Dendritic cell treated with granulocyte-macrophage colony-stimulating factor and Interleukin-4, amounts not matched to agents 40 ng/mL and 50 ng/mL, for 4 days (primary cell): Measurements from ENCODE around the gene PARP12.

Source experiments
- H3K27ac Mint-ChIP-seq: one replicate; pipeline ENCODE4 v1.8.0; 2022; ENCODE audit warnings: mild to moderate bottlenecking, mixed read lengths
- H3K27me3 Mint-ChIP-seq: one replicate; pipeline ENCODE4 v1.8.0; 2022; ENCODE audit warnings: mild to moderate bottlenecking, mixed read lengths
- H3K36me3 Mint-ChIP-seq: one replicate; pipeline ENCODE4 v1.8.0; 2022; ENCODE audit warnings: low read depth, mixed read lengths
- H3K4me1 Mint-ChIP-seq: one replicate; pipeline ENCODE4 v1.8.0; 2022; ENCODE audit warnings: low read depth, mixed read lengths
- H3K4me3 Mint-ChIP-seq: one replicate; pipeline ENCODE4 v1.8.0; 2022; ENCODE audit warnings: mild to moderate bottlenecking, moderate library complexity, mixed read lengths
- H3K9me3 Mint-ChIP-seq: one replicate; pipeline ENCODE4 v1.8.0; 2022; ENCODE audit warnings: mixed read lengths
- intact Hi-C: fragments of 100-400 bp; cut with micrococcal nuclease; formaldehyde crosslinking; loops from one replicate; pipeline ENCODE4 v1.15.0; 2022

Gene PARP12

DNA sequence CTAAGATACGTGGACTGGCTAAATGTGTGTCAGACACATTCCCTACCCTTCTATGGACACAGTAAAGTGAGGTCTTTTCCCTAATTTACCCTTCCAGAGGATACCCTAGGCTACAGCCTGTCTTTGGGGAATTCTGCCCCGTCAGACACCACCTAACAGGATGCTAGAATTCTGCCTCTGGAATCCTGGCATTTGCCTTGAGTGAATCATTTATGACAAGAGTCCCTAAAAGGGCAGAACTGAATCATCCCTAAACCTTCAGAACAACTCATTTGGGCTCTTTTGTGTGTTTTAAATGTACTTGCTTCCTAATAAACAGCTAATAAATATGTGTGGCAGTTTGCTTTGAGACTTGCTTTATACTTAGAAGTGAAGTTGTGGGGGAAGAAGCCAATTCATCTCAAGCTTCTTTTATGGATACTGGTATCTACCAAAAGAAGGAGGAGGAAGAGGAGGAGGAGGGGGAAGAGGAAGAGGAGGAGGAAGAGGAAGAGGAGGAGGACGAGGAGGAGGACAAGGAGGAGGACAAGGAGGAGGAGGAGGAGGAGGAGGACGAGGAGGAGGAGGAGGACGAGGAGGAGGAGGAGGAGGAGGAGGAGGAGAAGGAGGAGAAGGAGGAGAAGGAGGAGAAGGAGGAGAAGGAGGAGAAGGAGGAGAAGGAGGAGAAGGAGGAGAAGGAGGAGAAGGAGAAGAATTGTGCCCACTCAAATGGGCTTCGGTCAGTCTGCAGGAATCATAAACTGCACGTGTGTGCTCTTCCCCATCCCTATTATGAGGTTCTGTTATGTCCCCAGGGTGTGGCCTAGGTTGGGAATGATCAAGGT lies 27.1 kb downstream of the PARP12 start:
- Mint-ChIP-seq H3K36me3 (peaks cover 99% of the 10 kb centered on the region), H3K9me3 (no peaks in the 10 kb centered on the region), H3K27me3 (no peaks in the 10 kb centered on the region), H3K4me1 (peaks cover 53% of the 10 kb centered on the region), H3K4me3 (peak overlapping the region; percentile 17), H3K27ac (peak overlapping the region; percentile 48)
- intact Hi-C loops, result no loop called here

DNA sequence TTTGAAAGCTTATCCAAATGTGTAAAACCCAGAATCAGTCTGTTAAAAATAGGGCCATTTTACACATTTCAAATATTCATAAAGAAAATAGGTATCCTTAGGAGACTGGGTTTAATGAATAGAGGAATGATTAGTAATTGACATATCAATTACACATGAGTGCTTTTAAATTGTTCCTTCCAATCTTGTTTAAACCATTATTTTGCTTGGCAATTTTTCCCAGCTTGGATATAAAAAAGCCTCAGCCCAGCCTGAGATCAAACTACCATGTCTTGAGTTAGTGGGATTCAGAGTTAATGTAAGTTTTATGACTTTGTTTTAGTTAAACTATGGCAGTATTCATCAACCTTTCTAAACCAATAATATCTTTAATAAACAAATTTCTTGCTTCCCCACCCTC lies 28.3 kb downstream of the PARP12 start:
- intact Hi-C loops, result no loop called here
- peaks cover 55% of the 10 kb centered on the region for H3K4me1 Mint-ChIP-seq
- H3K27me3 Mint-ChIP-seq, result no peaks in the 10 kb centered on the region
- H3K36me3 Mint-ChIP-seq, result peaks cover 99% of the 10 kb centered on the region
- H3K4me3 Mint-ChIP-seq, result no peak overlapping the region
- no peak overlapping the region for H3K27ac Mint-ChIP-seq
- H3K9me3 Mint-ChIP-seq, result no peaks in the 10 kb centered on the region

DNA sequence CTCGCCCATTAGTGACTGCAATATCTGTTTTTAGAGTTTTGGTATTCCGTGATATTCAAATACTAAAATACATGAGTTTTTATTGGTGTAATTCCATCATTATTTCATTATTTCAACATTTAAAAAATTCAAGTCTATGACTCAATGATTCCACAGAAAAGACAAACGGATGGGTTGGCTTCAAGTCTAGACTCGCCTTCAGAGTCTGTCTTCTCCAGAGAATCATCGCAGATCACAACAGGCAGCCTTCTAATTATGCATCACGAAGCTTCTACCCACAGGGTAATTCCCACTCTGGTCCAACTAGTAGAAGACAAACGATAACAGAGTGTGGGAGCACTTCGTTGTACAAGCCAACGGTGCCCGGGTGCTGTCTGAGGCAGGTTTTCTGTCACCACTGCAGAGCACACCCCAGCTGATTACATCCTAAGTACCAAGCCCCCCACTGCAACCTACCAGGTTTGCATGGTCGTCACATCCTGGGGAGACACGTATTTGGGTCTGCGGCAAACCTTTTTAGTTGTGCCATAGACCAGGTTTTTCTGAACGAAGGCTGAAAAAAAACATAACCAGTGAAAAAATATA lies 28.9 kb downstream of the PARP12 start:
- peaks cover 50% of the 10 kb centered on the region for H3K4me1 Mint-ChIP-seq
- H3K27me3 Mint-ChIP-seq, result no peaks in the 10 kb centered on the region
- no peak overlapping the region for H3K27ac Mint-ChIP-seq
- H3K9me3 Mint-ChIP-seq, result no peaks in the 10 kb centered on the region
- H3K36me3 Mint-ChIP-seq, result peaks cover 99% of the 10 kb centered on the region
- intact Hi-C loops, result no loop called here
- no peak overlapping the region for H3K4me3 Mint-ChIP-seq

DNA sequence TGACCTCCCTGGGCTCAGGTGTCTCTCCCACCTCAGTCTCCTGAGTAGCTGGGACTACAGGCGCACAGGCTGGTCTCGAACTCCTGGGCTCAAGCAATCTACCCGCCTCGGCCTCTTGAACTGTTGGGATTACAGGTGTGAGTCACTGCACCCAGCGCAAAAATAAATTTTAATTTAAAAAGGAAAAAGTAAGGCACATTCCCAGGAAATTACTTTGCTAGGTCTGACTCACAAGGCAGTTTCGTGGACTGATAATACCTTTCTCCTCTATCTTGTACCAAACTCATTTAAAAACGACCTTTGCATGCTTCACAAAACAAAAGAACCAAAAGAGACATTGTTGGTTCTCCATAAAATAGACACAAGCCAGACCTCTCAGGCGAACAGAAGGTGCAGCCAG lies 29.7 kb downstream of the PARP12 start:
- H3K27me3 Mint-ChIP-seq, result no peaks in the 10 kb centered on the region
- peaks cover 99% of the 10 kb centered on the region for H3K36me3 Mint-ChIP-seq
- intact Hi-C loops, result no loop called here
- H3K9me3 Mint-ChIP-seq, result no peaks in the 10 kb centered on the region
- H3K27ac Mint-ChIP-seq, result no peak overlapping the region
- no peak overlapping the region for H3K4me3 Mint-ChIP-seq
- H3K4me1 Mint-ChIP-seq, result peaks cover 45% of the 10 kb centered on the region

DNA sequence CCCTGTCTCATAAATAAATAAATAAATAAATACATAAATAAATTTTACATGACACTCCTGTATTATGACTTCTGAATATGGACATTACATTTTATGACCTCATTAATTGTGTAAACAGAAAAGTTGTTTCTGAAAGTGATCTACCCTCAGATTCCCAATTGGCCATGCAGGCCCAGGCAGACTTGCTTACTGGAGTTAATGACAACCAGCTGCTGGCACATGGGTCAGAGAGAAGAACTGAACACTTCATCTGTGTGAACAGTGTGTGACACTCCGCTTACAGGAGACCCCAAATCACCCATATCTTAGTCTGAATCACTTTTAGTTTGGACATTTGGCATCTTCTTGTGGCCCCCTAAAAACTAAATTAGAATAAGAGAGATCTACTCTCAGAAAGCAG lies 31.4 kb downstream of the PARP12 start:
- intact Hi-C loops, result no loop called here
- H3K27me3 Mint-ChIP-seq, result no peaks in the 10 kb centered on the region
- H3K27ac Mint-ChIP-seq, result no peak overlapping the region
- H3K9me3 Mint-ChIP-seq, result no peaks in the 10 kb centered on the region
- H3K36me3 Mint-ChIP-seq, result peaks cover 99% of the 10 kb centered on the region
- peaks cover 28% of the 10 kb centered on the region for H3K4me1 Mint-ChIP-seq
- no peak overlapping the region for H3K4me3 Mint-ChIP-seq

DNA sequence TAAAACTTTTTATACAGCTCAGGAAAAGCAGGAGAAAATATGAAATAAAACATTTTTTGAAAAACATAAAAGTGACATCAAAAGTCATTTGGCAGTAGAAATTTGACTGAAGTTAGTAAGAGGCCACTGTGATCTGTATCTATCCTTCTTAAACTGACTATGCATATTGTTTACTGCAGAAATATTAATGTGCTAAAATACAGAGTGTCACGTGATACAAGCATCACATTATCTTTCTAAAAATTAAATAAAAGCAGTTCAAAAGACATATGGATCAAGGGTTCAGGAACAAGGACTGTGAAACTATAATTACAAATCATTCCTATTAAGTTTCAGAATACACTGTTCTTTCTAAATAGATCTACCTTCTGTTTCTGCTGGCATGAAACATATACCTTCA lies 33.7 kb downstream of the PARP12 start:
- peaks cover 99% of the 10 kb centered on the region for H3K36me3 Mint-ChIP-seq

DNA sequence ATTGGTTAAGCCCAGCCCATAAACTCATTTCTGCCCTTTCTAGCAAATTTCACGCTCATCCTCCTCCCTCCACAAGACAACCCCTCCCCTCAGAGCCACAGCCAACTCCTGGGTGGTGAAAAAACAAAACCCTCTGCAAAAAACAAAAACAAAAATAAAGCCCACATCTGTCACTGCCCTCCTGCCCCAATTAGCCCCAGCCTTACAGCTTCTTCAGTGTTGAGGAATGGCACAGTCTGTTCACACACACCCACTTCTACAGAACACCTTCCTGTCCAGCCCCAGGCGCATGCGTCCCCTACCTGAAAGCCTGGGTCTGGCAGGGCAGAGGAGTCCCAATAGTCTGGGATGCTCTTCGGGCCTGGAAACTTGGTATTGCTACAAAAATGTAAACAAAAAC lies 34.4 kb downstream of the PARP12 start:
- Mint-ChIP-seq H3K9me3 (no peaks in the 10 kb centered on the region), H3K27ac (no peak overlapping the region), H3K36me3 (peaks cover 99% of the 10 kb centered on the region), H3K4me1 (peaks cover 13% of the 10 kb centered on the region), H3K27me3 (no peaks in the 10 kb centered on the region), H3K4me3 (no peak overlapping the region)
- intact Hi-C loops, result no loop called here

More for the DNA sequence above, 33.7 kb downstream of the PARP12 start:
- no peak overlapping the region for H3K4me3 Mint-ChIP-seq
- no peaks in the 10 kb centered on the region for H3K9me3 Mint-ChIP-seq
- H3K27me3 Mint-ChIP-seq, result no peaks in the 10 kb centered on the region
- H3K4me1 Mint-ChIP-seq, result peaks cover 18% of the 10 kb centered on the region
- intact Hi-C loops, result no loop called here
- H3K27ac Mint-ChIP-seq, result no peak overlapping the region

DNA sequence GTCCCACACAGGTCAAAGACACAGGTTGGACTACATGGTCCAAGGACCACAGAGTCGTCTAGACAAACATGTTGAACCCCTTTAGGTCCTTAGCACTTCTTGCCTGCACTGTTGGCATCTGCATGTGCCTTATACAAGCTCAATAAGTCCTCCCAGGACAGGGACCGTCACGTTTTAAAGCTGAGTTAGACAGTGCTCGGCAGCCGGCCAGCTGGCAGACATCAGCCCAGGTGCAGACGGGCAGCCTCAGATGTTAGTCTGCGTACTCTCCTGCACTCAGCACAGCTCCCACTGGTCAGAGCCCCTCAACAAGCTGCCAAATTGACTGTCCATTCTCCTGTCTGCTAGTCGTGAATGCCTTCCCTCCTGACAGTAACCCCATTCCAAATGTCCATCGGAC lies 34.9 kb downstream of the PARP12 start:
- intact Hi-C loops, result no loop called here
- Mint-ChIP-seq H3K4me3 (no peak overlapping the region), H3K27ac (no peak overlapping the region)

DNA sequence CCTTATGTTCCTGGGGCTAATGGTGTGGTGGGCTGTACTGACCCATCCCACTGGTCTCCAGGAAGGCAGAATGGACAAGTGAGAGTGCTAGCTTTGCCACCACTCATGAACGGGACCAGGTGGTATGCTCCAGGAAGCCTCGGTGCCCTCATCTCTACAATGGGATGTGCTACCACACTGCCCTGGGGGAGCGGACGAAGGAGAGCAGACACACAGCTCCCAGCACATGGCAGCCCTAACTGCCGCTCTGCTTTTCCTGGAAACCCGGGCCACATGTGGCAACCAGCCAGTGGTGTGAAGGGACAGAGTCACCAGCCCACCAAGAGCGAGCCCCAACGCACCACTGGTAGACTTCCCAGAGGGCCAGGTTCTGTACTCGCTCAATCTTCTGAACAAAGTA lies 35.8 kb downstream of the PARP12 start:
- H3K27me3 Mint-ChIP-seq, result no peaks in the 10 kb centered on the region
- peaks cover 8% of the 10 kb centered on the region for H3K4me1 Mint-ChIP-seq
- H3K36me3 Mint-ChIP-seq, result peaks cover 100% of the 10 kb centered on the region
- H3K4me3 Mint-ChIP-seq, result no peak overlapping the region
- no peak overlapping the region for H3K27ac Mint-ChIP-seq
- no peaks in the 10 kb centered on the region for H3K9me3 Mint-ChIP-seq
- intact Hi-C loops, result no loop called here

More for the DNA sequence above, 34.9 kb downstream of the PARP12 start:
- peaks cover 10% of the 10 kb centered on the region for H3K4me1 Mint-ChIP-seq
- no peaks in the 10 kb centered on the region for H3K9me3 Mint-ChIP-seq
- peaks cover 99% of the 10 kb centered on the region for H3K36me3 Mint-ChIP-seq
- no peaks in the 10 kb centered on the region for H3K27me3 Mint-ChIP-seq

DNA sequence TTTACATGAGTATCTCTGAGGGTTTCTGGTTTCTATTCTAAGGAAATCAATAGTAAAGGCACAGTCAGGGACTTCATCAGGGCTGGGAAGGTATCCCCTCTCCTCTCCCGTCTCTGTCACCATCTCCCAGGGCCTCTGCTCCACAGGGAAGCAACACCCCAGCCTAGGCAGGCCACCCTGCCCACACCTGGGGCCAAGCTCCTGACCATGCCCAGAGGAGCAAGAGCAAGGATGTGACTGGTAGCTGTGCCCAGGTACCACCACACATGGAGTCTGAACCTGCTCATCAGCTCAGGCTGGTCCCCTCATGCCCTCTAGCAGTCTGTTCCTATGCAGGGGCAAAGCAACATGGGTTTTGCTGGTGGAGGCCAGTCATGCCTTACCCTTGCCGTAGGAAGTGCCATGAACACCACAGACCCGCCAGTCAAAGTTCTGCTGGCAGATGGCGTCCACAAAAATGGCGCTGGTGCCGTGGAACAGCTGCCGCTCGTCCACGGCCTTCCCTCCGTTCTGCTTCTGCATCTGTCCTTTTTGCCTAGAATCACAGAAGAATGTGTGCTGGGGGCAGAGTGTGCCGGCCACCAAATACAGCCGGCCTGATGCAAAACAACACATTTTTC lies 36.8 kb downstream of the PARP12 start:
- H3K9me3 Mint-ChIP-seq, result no peaks in the 10 kb centered on the region
- no peaks in the 10 kb centered on the region for H3K27me3 Mint-ChIP-seq
- peaks cover 99% of the 10 kb centered on the region for H3K36me3 Mint-ChIP-seq
- H3K27ac Mint-ChIP-seq, result no peak overlapping the region
- H3K4me1 Mint-ChIP-seq, result peaks cover 15% of the 10 kb centered on the region
- H3K4me3 Mint-ChIP-seq, result no peak overlapping the region
- intact Hi-C loops, result no loop called here

DNA sequence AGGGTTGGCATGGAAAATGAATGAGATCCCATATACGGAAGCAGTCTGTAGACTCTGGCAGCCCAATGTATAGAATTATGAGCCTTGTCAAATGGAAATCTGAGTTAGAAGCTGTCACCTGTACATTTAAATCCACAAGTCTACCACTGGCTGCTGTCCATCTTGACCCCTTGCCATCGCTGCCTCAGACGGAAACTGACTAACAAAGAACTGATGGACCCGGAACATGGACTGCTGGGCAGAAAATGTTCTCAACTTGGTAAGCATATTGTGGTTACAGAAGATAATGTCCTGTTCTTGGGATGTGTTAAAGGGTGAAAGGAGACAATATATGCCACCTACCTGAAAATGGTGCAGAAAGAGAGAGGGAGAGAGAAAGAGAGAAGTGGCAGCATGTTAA lies 37.5 kb downstream of the PARP12 start:
- H3K27me3 Mint-ChIP-seq, result no peaks in the 10 kb centered on the region
- intact Hi-C loops, result no loop called here
- H3K4me1 Mint-ChIP-seq, result peaks cover 15% of the 10 kb centered on the region
- H3K36me3 Mint-ChIP-seq, result peaks cover 94% of the 10 kb centered on the region
- no peaks in the 10 kb centered on the region for H3K9me3 Mint-ChIP-seq
- no peak overlapping the region for H3K27ac Mint-ChIP-seq
- H3K4me3 Mint-ChIP-seq, result no peak overlapping the region

DNA sequence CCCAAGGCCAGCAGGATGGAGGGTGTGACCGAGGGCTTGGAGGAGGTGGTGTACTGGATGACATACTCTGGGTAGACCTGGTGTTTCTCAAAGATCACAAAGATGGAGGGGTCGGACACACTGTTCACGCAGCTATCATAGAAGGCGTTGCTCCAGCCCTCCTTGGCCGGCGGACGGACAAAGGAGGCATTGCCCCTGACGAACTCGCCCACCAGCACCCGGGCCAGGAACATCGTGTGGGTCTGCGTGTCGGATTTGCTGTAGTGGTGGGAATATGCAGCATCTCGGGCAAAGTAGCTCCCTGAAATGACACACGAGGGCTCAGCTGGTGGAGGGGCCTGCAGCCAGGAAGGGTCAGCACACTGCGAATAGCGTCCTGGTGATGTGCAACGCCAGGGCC lies 38.2 kb downstream of the PARP12 start:
- Mint-ChIP-seq H3K4me1 (peaks cover 13% of the 10 kb centered on the region), H3K4me3 (no peak overlapping the region), H3K27me3 (no peaks in the 10 kb centered on the region), H3K36me3 (peaks cover 94% of the 10 kb centered on the region), H3K9me3 (no peaks in the 10 kb centered on the region), H3K27ac (no peak overlapping the region)
- intact Hi-C loops, result no loop called here

DNA sequence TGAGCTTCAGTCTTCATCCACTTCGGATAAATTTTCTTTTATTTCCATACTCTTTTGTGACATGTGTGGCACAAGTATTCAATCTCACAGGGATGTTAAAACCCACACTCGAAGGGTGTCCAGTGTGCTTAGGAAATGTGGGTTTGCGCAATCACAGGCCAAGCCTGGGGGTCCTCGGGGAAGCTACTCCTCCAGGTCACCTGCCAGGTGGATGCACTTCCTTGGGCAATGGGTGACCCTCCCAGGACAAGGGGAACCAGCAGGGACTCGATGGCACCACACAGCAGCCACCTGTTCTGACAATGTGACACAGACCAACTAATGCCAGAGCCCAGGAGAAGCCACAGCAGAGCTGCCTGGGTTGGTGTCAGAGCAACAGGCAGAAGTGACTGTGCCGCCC lies 39.0 kb downstream of the PARP12 start:
- H3K27ac Mint-ChIP-seq, result no peak overlapping the region

DNA sequence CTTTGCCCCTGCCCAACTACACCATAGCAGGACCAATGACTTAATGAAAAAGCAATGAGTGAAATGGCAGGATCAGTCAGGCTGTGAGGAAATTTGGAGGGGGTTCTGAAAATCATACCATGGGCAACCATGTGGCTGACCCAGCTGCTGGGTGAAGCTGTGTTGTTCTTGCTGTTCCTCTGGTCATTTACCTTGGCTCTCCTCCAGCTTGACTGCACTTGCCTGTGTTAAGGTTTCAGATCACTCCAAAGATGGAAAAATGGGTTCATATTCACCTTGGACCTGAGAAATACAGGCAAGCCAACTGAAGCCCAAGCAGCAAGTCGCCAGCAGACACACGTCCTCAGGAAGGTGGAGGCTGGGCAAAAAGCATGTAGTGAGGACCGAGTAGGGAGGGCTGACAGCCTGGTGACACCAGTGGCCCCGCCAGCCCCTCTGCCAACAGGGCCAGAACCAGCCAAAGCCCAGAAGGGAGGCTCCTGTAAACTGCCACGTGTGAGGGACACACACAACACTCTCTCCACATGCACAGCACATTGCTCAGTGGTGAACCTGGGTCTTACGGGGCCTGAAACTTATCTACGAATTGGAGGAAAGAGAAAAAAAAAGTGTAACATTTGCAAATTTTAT lies 40.1 kb downstream of the PARP12 start:
- H3K36me3 Mint-ChIP-seq, result peaks cover 94% of the 10 kb centered on the region
- peaks cover 11% of the 10 kb centered on the region for H3K4me1 Mint-ChIP-seq
- no peaks in the 10 kb centered on the region for H3K9me3 Mint-ChIP-seq
- H3K4me3 Mint-ChIP-seq, result no peak overlapping the region
- no peak overlapping the region for H3K27ac Mint-ChIP-seq
- intact Hi-C loops, result no loop called here
- no peaks in the 10 kb centered on the region for H3K27me3 Mint-ChIP-seq

More for the DNA sequence above, 39.0 kb downstream of the PARP12 start:
- intact Hi-C loops, result no loop called here
- peaks cover 94% of the 10 kb centered on the region for H3K36me3 Mint-ChIP-seq
- H3K27me3 Mint-ChIP-seq, result no peaks in the 10 kb centered on the region
- H3K4me1 Mint-ChIP-seq, result peaks cover 11% of the 10 kb centered on the region
- no peaks in the 10 kb centered on the region for H3K9me3 Mint-ChIP-seq
- H3K4me3 Mint-ChIP-seq, result no peak overlapping the region
